WTC11 (cell line): ENCODE measurements around the gene LLGL2. TPM values are rescaled to one million over a fixed set of nuclear protein-coding genes. Genes with fewer than 3 reads are reported as not detected.

ENCODE experiments used
- ATAC-seq: fragments of 200-7000 bp; cut with Tn5 transposase; 2 replicates; pipeline ENCODE4 v1.10.0; 2021; ENCODE audit warnings: mild to moderate bottlenecking, moderate library complexity
- CTCF ChIA-PET: fragments of 300-600 bp; sonication (Branson Sonifier 250); formaldehyde crosslinking; loops from one replicate; lab custom pipeline; 2021; ENCODE audit warnings: antibody characterized with exemption; lab: Charles Lee
- POLR2A ChIA-PET: fragments of 350-600 bp; sonication (Branson Sonifier 250); formaldehyde crosslinking; loops from one replicate; lab custom pipeline; 2021; ENCODE audit warnings: antibody characterized with exemption; lab: Charles Lee
- DNase-seq: peaks from one replicate; pipeline ENCODE4 v3.0.0; 2021; ENCODE audit warnings: low spot score
- H3K27ac Mint-ChIP-seq: 2 replicates; pipeline ENCODE4 v1.8.0; 2021; ENCODE audit warnings: mixed read lengths
- H3K27me3 Mint-ChIP-seq: 2 replicates; pipeline ENCODE4 v1.8.0; 2021; ENCODE audit warnings: low read depth, mild to moderate bottlenecking, moderate library complexity, mixed read lengths
- H3K36me3 Mint-ChIP-seq: 2 replicates; pipeline ENCODE4 v1.8.0; 2021; ENCODE audit warnings: mixed read lengths
- H3K4me1 Mint-ChIP-seq: 2 replicates; pipeline ENCODE4 v1.8.0; 2022; ENCODE audit warnings: mixed read lengths
- H3K4me3 Mint-ChIP-seq: 2 replicates; pipeline ENCODE4 v1.8.0; 2021; ENCODE audit warnings: mild to moderate bottlenecking, moderate library complexity, mixed read lengths
- H3K9me3 Mint-ChIP-seq: 2 replicates; pipeline ENCODE4 v1.8.0; 2021; ENCODE audit warnings: mixed read lengths
- ESRRA ChIP-seq: sonication (generic); formaldehyde crosslinking; IDR thresholded peaks from 2 replicates; pipeline ENCODE4 v1.8.1; 2022; ENCODE audit warnings: mild to moderate bottlenecking, missing genetic modification reagents, borderline replicate concordance
- FOXK1 ChIP-seq: sonication (generic); formaldehyde crosslinking; IDR thresholded peaks from 2 replicates; pipeline ENCODE4 v1.8.0; 2022; ENCODE audit warnings: mild to moderate bottlenecking, moderate library complexity, missing genetic modification reagents
- HMGA2 ChIP-seq: fragments of 250-450 bp; sonication (Bioruptor Pico); IDR thresholded peaks from 2 replicates; pipeline ENCODE4 v1.4.0; 2021; ENCODE audit warnings: mild to moderate bottlenecking, moderate library complexity
- OVOL2 ChIP-seq: fragments of 250-450 bp; sonication (Bioruptor Pico); IDR thresholded peaks from 2 replicates; pipeline ENCODE4 v1.9.0; 2021; ENCODE audit warnings: mild to moderate bottlenecking, borderline replicate concordance
- SP1 ChIP-seq: sonication (generic); formaldehyde crosslinking; conservative IDR thresholded peaks from 2 replicates; pipeline ENCODE4 v1.8.1; 2022; ENCODE audit warnings: missing genetic modification reagents
- TCF7 ChIP-seq: sonication (generic); formaldehyde crosslinking; IDR thresholded peaks from 2 replicates; pipeline ENCODE4 v1.8.0; 2022; ENCODE audit warnings: mild to moderate bottlenecking, low read depth, missing genetic modification reagents, moderate library complexity
- ZBTB21 ChIP-seq: sonication (generic); formaldehyde crosslinking; IDR thresholded peaks from 2 replicates; pipeline ENCODE4 v1.8.1; 2023; ENCODE audit warnings: mild to moderate bottlenecking, missing genetic modification reagents, borderline replicate concordance
- ZNF396 ChIP-seq: fragments of 250-450 bp; sonication (Bioruptor Pico); IDR thresholded peaks from 2 replicates; pipeline ENCODE4 v1.8.0; 2021; ENCODE audit warnings: mild to moderate bottlenecking, moderate library complexity, borderline replicate concordance
- total RNA-seq: library from RNA; stranded (reverse); gene quantifications from 3 replicates; pipeline ENCODE4 v1.2.3, GENCODE V29; 2021
- TF ChIP-seq, protein P1 (sequence below): sonication (generic); formaldehyde crosslinking; IDR thresholded peaks from 2 replicates; pipeline ENCODE4 v1.8.1; 2022; ENCODE audit warnings: low read depth, missing genetic modification reagents, borderline replicate concordance
- TF ChIP-seq, protein P2 (sequence below): fragments of 200-600 bp; IDR thresholded peaks from 2 replicates; pipeline ENCODE4 v1.8.0; 2022; ENCODE audit warnings: antibody characterized with exemption
- TF ChIP-seq, protein P3 (sequence below): sonication (generic); formaldehyde crosslinking; IDR thresholded peaks from 2 replicates; pipeline ENCODE4 v1.8.0; 2023; ENCODE audit warnings: mild to moderate bottlenecking, missing genetic modification reagents
- TF ChIP-seq, protein P4 (sequence below): sonication (generic); formaldehyde crosslinking; IDR thresholded peaks from 2 replicates; pipeline ENCODE4 v1.8.1; 2023; ENCODE audit warnings: mild to moderate bottlenecking, missing genetic modification reagents
- TF ChIP-seq, protein P5 (sequence below): sonication (generic); formaldehyde crosslinking; IDR thresholded peaks from 2 replicates; pipeline ENCODE4 v1.8.0; 2022; ENCODE audit warnings: mild to moderate bottlenecking, missing genetic modification reagents
- TF ChIP-seq, protein P6 (sequence below): sonication (generic); formaldehyde crosslinking; IDR thresholded peaks from 2 replicates; pipeline ENCODE4 v1.8.1; 2023; ENCODE audit warnings: mild to moderate bottlenecking, missing genetic modification reagents, borderline replicate concordance
- TF ChIP-seq, protein P7 (sequence below): sonication (generic); formaldehyde crosslinking; IDR thresholded peaks from 2 replicates; pipeline ENCODE4 v1.8.0; 2022; ENCODE audit warnings: missing genetic modification reagents
- TF ChIP-seq, protein P8 (sequence below): fragments of 250-450 bp; sonication (Bioruptor Pico); IDR thresholded peaks from 2 replicates; pipeline ENCODE4 v1.9.0; 2021; ENCODE audit warnings: mild to moderate bottlenecking

Gene LLGL2
- total RNA-seq, 1 experiment from 2014 or later, result 103 TPM

DNA sequence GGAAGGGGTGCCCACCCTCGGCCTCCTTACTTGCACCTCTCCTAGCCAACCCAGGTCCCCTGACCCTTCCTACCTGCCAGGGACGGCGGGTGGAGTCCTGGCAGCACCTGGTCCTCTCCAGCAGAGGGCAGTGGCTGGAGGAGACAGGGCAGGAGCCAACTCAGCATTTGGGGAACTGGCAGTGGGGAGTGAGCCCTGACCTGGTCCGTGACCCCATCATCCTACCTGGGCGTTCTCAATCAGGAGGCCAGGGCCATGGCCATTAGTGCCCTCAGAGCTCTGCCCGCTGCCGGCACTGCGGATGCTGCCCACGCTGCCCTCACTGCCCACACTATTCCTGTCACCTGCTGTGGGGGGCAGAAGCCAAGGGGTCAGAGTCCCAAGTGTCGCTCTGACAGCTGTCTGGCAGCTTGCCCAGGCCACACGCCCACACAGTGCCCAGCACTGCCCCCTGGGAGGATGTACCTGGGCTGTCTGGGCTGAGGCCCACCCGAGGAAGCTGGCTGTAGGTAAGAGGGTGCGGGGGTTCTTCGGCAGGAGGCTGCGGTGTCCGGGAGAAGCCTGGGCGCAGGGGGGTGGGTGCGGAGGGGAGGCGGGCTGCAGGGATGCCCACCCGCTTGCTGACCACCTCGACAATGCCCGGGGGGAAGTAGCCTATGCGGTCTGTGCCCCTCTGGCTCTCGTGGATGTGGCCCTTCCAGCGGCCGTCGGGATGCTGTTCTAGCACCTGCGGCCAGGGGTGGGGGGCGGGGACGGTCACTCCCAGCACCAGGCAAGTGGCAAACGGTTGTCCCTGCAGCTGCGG is 20.9 kb upstream of the LLGL2 start:
- H3K4me3 Mint-ChIP-seq, result no peak overlapping the region
- DNase-seq (peak; percentile 73), ATAC-seq (peak; percentile 83)
- CTCF ChIA-PET, result interaction anchor here (0.6 to 3.0 kb wide), 12 partner anchors 10 to 234 kb away, joined by 3 to 11 read pairs (median 5); partner anchors contain the start of genes GRB2, LLGL2, MIF4GD and TSEN54
- H3K27ac Mint-ChIP-seq, result no peak overlapping the region
- H3K4me1 Mint-ChIP-seq, result no peaks in the 10 kb centered on the region
- TF ChIP-seq, protein P1, sequence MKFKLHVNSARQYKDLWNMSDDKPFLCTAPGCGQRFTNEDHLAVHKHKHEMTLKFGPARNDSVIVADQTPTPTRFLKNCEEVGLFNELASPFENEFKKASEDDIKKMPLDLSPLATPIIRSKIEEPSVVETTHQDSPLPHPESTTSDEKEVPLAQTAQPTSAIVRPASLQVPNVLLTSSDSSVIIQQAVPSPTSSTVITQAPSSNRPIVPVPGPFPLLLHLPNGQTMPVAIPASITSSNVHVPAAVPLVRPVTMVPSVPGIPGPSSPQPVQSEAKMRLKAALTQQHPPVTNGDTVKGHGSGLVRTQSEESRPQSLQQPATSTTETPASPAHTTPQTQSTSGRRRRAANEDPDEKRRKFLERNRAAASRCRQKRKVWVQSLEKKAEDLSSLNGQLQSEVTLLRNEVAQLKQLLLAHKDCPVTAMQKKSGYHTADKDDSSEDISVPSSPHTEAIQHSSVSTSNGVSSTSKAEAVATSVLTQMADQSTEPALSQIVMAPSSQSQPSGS (CRISPR knock-in tag), result no peak
- TF ChIP-seq, protein P2, sequence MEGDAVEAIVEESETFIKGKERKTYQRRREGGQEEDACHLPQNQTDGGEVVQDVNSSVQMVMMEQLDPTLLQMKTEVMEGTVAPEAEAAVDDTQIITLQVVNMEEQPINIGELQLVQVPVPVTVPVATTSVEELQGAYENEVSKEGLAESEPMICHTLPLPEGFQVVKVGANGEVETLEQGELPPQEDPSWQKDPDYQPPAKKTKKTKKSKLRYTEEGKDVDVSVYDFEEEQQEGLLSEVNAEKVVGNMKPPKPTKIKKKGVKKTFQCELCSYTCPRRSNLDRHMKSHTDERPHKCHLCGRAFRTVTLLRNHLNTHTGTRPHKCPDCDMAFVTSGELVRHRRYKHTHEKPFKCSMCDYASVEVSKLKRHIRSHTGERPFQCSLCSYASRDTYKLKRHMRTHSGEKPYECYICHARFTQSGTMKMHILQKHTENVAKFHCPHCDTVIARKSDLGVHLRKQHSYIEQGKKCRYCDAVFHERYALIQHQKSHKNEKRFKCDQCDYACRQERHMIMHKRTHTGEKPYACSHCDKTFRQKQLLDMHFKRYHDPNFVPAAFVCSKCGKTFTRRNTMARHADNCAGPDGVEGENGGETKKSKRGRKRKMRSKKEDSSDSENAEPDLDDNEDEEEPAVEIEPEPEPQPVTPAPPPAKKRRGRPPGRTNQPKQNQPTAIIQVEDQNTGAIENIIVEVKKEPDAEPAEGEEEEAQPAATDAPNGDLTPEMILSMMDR, result no peak; the same call in 1 of the 2 replicates
- TF ChIP-seq FOXK1, result no peak
- TF ChIP-seq ZBTB21 (CRISPR knock-in tag), result no peak
- no peak for TF ChIP-seq SP1
- no peak for TF ChIP-seq TCF7 (CRISPR knock-in tag)
- TF ChIP-seq HMGA2, result no peak
- no peaks in the 10 kb centered on the region for H3K9me3 Mint-ChIP-seq
- POLR2A ChIA-PET, result no interaction called here
- no peaks in the 10 kb centered on the region for H3K27me3 Mint-ChIP-seq
- H3K36me3 Mint-ChIP-seq, result peaks cover 10% of the 10 kb centered on the region; the same call in 1 of the 2 replicates

DNA sequence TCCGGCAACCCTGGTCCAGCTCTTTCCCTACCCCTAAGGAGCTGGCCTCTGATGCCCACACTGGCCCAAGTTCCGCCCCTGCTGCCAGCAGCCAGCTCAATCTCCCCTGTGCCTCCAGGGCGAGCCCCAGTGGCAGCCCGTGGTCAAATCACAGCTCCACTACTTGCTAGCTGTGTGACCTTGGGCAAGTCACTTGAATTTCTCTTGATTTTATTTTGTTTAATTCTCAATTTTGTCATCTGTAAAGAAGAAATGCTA is 20.4 kb upstream of the LLGL2 start:
- no peaks in the 10 kb centered on the region for H3K27me3 Mint-ChIP-seq
- H3K36me3 Mint-ChIP-seq, result peaks cover 7% of the 10 kb centered on the region; the same call in 1 of the 2 replicates
- H3K4me1 Mint-ChIP-seq, result no peaks in the 10 kb centered on the region
- no peak overlapping the region for H3K4me3 Mint-ChIP-seq
- no peak overlapping the region for H3K27ac Mint-ChIP-seq
- POLR2A ChIA-PET, result no interaction called here
- CTCF ChIA-PET, result interaction anchor here (0.9 to 3.0 kb wide), 9 partner anchors 9 to 112 kb away, joined by 3 to 11 read pairs (median 5); partner anchors contain the start of genes GRB2, LLGL2 and TSEN54
- no peaks in the 10 kb centered on the region for H3K9me3 Mint-ChIP-seq
- DNase-seq (no peak), ATAC-seq (no peak)
- no peak for TF ChIP-seq ESRRA (CRISPR knock-in tag)
- no peak for TF ChIP-seq ZNF396 (CRISPR knock-in tag)
- TF ChIP-seq, protein P3, sequence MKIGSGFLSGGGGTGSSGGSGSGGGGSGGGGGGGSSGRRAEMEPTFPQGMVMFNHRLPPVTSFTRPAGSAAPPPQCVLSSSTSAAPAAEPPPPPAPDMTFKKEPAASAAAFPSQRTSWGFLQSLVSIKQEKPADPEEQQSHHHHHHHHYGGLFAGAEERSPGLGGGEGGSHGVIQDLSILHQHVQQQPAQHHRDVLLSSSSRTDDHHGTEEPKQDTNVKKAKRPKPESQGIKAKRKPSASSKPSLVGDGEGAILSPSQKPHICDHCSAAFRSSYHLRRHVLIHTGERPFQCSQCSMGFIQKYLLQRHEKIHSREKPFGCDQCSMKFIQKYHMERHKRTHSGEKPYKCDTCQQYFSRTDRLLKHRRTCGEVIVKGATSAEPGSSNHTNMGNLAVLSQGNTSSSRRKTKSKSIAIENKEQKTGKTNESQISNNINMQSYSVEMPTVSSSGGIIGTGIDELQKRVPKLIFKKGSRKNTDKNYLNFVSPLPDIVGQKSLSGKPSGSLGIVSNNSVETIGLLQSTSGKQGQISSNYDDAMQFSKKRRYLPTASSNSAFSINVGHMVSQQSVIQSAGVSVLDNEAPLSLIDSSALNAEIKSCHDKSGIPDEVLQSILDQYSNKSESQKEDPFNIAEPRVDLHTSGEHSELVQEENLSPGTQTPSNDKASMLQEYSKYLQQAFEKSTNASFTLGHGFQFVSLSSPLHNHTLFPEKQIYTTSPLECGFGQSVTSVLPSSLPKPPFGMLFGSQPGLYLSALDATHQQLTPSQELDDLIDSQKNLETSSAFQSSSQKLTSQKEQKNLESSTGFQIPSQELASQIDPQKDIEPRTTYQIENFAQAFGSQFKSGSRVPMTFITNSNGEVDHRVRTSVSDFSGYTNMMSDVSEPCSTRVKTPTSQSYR (CRISPR knock-in tag), result no peak
- TF ChIP-seq, protein P4, sequence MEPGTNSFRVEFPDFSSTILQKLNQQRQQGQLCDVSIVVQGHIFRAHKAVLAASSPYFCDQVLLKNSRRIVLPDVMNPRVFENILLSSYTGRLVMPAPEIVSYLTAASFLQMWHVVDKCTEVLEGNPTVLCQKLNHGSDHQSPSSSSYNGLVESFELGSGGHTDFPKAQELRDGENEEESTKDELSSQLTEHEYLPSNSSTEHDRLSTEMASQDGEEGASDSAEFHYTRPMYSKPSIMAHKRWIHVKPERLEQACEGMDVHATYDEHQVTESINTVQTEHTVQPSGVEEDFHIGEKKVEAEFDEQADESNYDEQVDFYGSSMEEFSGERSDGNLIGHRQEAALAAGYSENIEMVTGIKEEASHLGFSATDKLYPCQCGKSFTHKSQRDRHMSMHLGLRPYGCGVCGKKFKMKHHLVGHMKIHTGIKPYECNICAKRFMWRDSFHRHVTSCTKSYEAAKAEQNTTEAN, result no peak
- no peak for TF ChIP-seq OVOL2 (CRISPR knock-in tag)
- TF ChIP-seq, protein P5, sequence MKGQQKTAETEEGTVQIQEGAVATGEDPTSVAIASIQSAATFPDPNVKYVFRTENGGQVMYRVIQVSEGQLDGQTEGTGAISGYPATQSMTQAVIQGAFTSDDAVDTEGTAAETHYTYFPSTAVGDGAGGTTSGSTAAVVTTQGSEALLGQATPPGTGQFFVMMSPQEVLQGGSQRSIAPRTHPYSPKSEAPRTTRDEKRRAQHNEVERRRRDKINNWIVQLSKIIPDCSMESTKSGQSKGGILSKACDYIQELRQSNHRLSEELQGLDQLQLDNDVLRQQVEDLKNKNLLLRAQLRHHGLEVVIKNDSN (CRISPR knock-in tag), result no peak
- TF ChIP-seq, protein P6, sequence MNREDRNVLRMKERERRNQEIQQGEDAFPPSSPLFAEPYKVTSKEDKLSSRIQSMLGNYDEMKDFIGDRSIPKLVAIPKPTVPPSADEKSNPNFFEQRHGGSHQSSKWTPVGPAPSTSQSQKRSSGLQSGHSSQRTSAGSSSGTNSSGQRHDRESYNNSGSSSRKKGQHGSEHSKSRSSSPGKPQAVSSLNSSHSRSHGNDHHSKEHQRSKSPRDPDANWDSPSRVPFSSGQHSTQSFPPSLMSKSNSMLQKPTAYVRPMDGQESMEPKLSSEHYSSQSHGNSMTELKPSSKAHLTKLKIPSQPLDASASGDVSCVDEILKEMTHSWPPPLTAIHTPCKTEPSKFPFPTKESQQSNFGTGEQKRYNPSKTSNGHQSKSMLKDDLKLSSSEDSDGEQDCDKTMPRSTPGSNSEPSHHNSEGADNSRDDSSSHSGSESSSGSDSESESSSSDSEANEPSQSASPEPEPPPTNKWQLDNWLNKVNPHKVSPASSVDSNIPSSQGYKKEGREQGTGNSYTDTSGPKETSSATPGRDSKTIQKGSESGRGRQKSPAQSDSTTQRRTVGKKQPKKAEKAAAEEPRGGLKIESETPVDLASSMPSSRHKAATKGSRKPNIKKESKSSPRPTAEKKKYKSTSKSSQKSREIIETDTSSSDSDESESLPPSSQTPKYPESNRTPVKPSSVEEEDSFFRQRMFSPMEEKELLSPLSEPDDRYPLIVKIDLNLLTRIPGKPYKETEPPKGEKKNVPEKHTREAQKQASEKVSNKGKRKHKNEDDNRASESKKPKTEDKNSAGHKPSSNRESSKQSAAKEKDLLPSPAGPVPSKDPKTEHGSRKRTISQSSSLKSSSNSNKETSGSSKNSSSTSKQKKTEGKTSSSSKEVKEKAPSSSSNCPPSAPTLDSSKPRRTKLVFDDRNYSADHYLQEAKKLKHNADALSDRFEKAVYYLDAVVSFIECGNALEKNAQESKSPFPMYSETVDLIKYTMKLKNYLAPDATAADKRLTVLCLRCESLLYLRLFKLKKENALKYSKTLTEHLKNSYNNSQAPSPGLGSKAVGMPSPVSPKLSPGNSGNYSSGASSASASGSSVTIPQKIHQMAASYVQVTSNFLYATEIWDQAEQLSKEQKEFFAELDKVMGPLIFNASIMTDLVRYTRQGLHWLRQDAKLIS (CRISPR knock-in tag), result no peak
- TF ChIP-seq, protein P7, sequence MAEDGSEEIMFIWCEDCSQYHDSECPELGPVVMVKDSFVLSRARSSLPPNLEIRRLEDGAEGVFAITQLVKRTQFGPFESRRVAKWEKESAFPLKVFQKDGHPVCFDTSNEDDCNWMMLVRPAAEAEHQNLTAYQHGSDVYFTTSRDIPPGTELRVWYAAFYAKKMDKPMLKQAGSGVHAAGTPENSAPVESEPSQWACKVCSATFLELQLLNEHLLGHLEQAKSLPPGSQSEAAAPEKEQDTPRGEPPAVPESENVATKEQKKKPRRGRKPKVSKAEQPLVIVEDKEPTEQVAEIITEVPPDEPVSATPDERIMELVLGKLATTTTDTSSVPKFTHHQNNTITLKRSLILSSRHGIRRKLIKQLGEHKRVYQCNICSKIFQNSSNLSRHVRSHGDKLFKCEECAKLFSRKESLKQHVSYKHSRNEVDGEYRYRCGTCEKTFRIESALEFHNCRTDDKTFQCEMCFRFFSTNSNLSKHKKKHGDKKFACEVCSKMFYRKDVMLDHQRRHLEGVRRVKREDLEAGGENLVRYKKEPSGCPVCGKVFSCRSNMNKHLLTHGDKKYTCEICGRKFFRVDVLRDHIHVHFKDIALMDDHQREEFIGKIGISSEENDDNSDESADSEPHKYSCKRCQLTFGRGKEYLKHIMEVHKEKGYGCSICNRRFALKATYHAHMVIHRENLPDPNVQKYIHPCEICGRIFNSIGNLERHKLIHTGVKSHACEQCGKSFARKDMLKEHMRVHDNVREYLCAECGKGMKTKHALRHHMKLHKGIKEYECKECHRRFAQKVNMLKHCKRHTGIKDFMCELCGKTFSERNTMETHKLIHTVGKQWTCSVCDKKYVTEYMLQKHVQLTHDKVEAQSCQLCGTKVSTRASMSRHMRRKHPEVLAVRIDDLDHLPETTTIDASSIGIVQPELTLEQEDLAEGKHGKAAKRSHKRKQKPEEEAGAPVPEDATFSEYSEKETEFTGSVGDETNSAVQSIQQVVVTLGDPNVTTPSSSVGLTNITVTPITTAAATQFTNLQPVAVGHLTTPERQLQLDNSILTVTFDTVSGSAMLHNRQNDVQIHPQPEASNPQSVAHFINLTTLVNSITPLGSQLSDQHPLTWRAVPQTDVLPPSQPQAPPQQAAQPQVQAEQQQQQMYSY (CRISPR knock-in tag), result no peak
- TF ChIP-seq, protein P8, sequence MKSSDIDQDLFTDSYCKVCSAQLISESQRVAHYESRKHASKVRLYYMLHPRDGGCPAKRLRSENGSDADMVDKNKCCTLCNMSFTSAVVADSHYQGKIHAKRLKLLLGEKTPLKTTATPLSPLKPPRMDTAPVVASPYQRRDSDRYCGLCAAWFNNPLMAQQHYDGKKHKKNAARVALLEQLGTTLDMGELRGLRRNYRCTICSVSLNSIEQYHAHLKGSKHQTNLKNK (CRISPR knock-in tag), result no peak
